ENCODE measurements around the gene TMEM106C. TPM values are rescaled to one million over a fixed set of nuclear protein-coding genes. Genes with fewer than 3 reads are reported as not detected.

The TMEM106C gene
- total RNA-seq, 2 experiments from 2014 or later: 148 to 158 TPM

- DNase-seq: no peak
- Mint-ChIP-seq H3K4me3 (no peak overlapping the region), H3K9me3 (no peaks in the 10 kb centered on the region), H3K27ac (no peak overlapping the region), H3K36me3 (ENCODE audit: low read depth) (no peaks in the 10 kb centered on the region), H3K4me1 (ENCODE audit: low read depth) (peaks cover 4% of the 10 kb centered on the region), H3K27me3 (peaks cover 19% of the 10 kb centered on the region)
- ChIA-PET CTCF (interaction anchor here (1.1 kb wide), 1 partner anchor 27 kb away, joined by 3 read pairs; no protein-coding TSS in a partner anchor), POLR2A (no interaction called here)
- no peak for ATAC-seq
- intact Hi-C loops (cut with micrococcal nuclease): no loop called here
- TF ChIP-seq CTCF (IDR thresholded peaks at IDR 0.05): no peak
These were observed 24.3 kb upstream of the TMEM106C start for GRCh38 chr12:47939009-47939601.

- CTCF ChIA-PET: interaction anchor here (1.0 to 2.1 kb wide), 4 partner anchors 8 to 202 kb away, joined by 3 to 7 read pairs (median 4); no protein-coding TSS in a partner anchor
- POLR2A ChIA-PET: interaction anchor here (0.6 to 1.3 kb wide), 3 partner anchors 12 to 217 kb away, joined by 3 to 4 read pairs (median 3); partner anchors contain the start of gene ASB8
- Mint-ChIP-seq H3K4me3 (no peak overlapping the region), H3K9me3 (no peaks in the 10 kb centered on the region), H3K27me3 (peaks cover 23% of the 10 kb centered on the region), H3K4me1 (ENCODE audit: low read depth) (peaks cover 4% of the 10 kb centered on the region), H3K27ac (no peak overlapping the region), H3K36me3 (ENCODE audit: low read depth) (no peaks in the 10 kb centered on the region)
- no peak for TF ChIP-seq CTCF (IDR thresholded peaks at IDR 0.05)
- intact Hi-C loops (cut with micrococcal nuclease): loop anchor here (10.0 kb wide), 1 partner anchor 76 kb away; no protein-coding TSS in a partner anchor
- DNase-seq (no peak), ATAC-seq (no peak)
These were observed 22.5 kb upstream of the TMEM106C start for GRCh38 chr12:47940773-47941474.

GRCh38 chr12:47941475-47941780 lies 22.0 kb upstream of the TMEM106C start:
- intact Hi-C loops (cut with micrococcal nuclease): loop anchor here (10.0 kb wide), 1 partner anchor 77 kb away; no protein-coding TSS in a partner anchor
- TF ChIP-seq CTCF (IDR thresholded peaks at IDR 0.05): no peak
- H3K27me3 Mint-ChIP-seq: peaks cover 23% of the 10 kb centered on the region
- no peaks in the 10 kb centered on the region for H3K9me3 Mint-ChIP-seq
- no peak for DNase-seq
- no peak for ATAC-seq
- no peak overlapping the region for H3K27ac Mint-ChIP-seq
- no peak overlapping the region for H3K4me3 Mint-ChIP-seq
- CTCF ChIA-PET: interaction anchor here (1.0 to 2.1 kb wide), 4 partner anchors 8 to 201 kb away, joined by 3 to 7 read pairs (median 4); no protein-coding TSS in a partner anchor
- peaks cover 4% of the 10 kb centered on the region for H3K4me1 Mint-ChIP-seq (ENCODE audit: low read depth)
- POLR2A ChIA-PET: interaction anchor here (1.0 to 1.3 kb wide), 2 partner anchors 50 to 216 kb away, joined by 3 to 4 read pairs; partner anchors contain the start of gene ASB8
- H3K36me3 Mint-ChIP-seq (ENCODE audit: low read depth): no peaks in the 10 kb centered on the region

- DNase-seq (peak; percentile 71), ATAC-seq (peak; percentile 78)
- ChIA-PET POLR2A (interaction anchor here (1.0 kb wide), 1 partner anchor 215 kb away, joined by 3 read pairs; the partner anchor contains the start of gene ASB8), CTCF (interaction anchor here (0.6 to 2.1 kb wide), 5 partner anchors 7 to 28 kb away, joined by 3 to 7 read pairs (median 3); no protein-coding TSS in a partner anchor)
- no peaks in the 10 kb centered on the region for H3K9me3 Mint-ChIP-seq
- intact Hi-C loops (cut with micrococcal nuclease): loop anchor here (10.0 kb wide), 1 partner anchor 77 kb away; no protein-coding TSS in a partner anchor
- TF ChIP-seq CTCF (IDR thresholded peaks at IDR 0.05): peak; percentile 57
- H3K36me3 Mint-ChIP-seq (ENCODE audit: low read depth): no peaks in the 10 kb centered on the region
- no peak overlapping the region for H3K27ac Mint-ChIP-seq
- peaks cover 4% of the 10 kb centered on the region for H3K4me1 Mint-ChIP-seq (ENCODE audit: low read depth)
- H3K4me3 Mint-ChIP-seq: no peak overlapping the region
- peaks cover 24% of the 10 kb centered on the region for H3K27me3 Mint-ChIP-seq
These were observed 21.4 kb upstream of the TMEM106C start for GRCh38 chr12:47941871-47942613.
